ENCODE measurements around the gene PLAC8. TPM values are rescaled to one million over a fixed set of nuclear protein-coding genes. Genes with fewer than 3 reads are reported as not detected.

The PLAC8 gene
- total and polyA plus RNA-seq, 2 of the 8 experiments (the other 6 are each of a cell fraction or from before 2014, with no cell fraction given) = 0.98 to 1.1 TPM

DNA sequence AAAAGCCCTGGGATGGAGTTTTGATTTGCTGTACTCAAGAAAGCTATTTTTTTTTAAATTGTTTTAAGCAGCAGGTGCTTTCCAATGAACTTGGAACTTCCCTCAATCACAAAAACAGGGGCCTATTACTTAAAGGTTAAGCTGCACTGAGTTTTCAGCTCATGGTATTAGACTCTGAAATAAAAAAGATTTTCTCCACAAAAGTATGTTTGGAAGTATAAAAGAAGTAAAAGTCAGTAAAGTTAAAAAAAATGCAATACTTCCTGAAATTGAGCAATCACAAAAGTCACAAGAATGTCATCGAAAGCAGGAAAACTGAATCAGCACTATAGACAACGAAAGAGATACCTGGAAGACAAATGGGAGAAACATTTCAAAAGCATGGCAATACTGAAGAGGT, 38.9 kb upstream of the PLAC8 start (continued):
- TF ChIP-seq JUN (IDR thresholded peaks at IDR 0.05; ENCODE audit: low read depth, low read length) (no peak), PHF8 (conservative IDR thresholded peaks at IDR 0.05; ENCODE audit: low read depth, low read length) (no peak), ZNF274 (IDR thresholded peaks at IDR 0.05; ENCODE audit: borderline replicate concordance, extremely low read depth, low read length) (no peak), SIN3A (conservative IDR thresholded peaks at IDR 0.05 in 1 of 2, IDR thresholded peaks at IDR 0.05 in 1 of 2; ENCODE audit: low read depth in 1 of 2, low read length in 2 of 2) (no peak), SP1 (IDR thresholded peaks at IDR 0.05; ENCODE audit: low read depth, low read length) (no peak)
